HEK293 (cell line): ENCODE results near the gene CSTPP1.
A peak's percentile ranks its signal among the peaks of the same experiment; 100 is the strongest.

Experiments
- ATF2 ChIP-seq: fragments of 450-650 bp; formaldehyde crosslinking; IDR thresholded peaks from 2 replicates; pipeline ENCODE4 v1.5.1; 2016; ENCODE audit warnings: missing biosample characterization, missing genetic modification characterization, low read depth
- GLI2 ChIP-seq: fragments of 450-650 bp; formaldehyde crosslinking; IDR thresholded peaks from 2 replicates; pipeline ENCODE4; 2017; ENCODE audit warnings: missing biosample characterization, missing genetic modification characterization, low read depth, borderline replicate concordance
- HOXA7 ChIP-seq: sonication (generic); formaldehyde crosslinking; IDR thresholded peaks from 2 replicates; pipeline ENCODE4 v1.8.1; 2022; ENCODE audit warnings: missing genetic modification reagents, borderline replicate concordance
- HOXC10 ChIP-seq: sonication (generic); formaldehyde crosslinking; IDR thresholded peaks from 2 replicates; pipeline ENCODE4 v1.8.1; 2023; ENCODE audit warnings: mild to moderate bottlenecking, missing genetic modification reagents
- KLF10 ChIP-seq: fragments of 450-650 bp; IDR thresholded peaks from 2 replicates; pipeline ENCODE4 v1.5.1; 2018; ENCODE audit warnings: missing biosample characterization, mild to moderate bottlenecking, missing genetic modification characterization
- PRDM4 ChIP-seq: fragments of 450-650 bp; formaldehyde crosslinking; IDR thresholded peaks from 2 replicates; pipeline ENCODE4 v1.5.1; 2017; ENCODE audit warnings: missing biosample characterization, missing genetic modification characterization
- PRDM6 ChIP-seq: fragments of 450-650 bp; formaldehyde crosslinking; IDR thresholded peaks from 2 replicates; pipeline ENCODE4 v1.5.1; 2017; ENCODE audit warnings: missing biosample characterization, missing genetic modification characterization
- SCRT1 ChIP-seq: fragments of 450-650 bp; formaldehyde crosslinking; IDR thresholded peaks from 2 replicates; pipeline ENCODE4 v1.5.1; 2016; ENCODE audit warnings: missing biosample characterization, missing genetic modification characterization, borderline replicate concordance
- SP2 ChIP-seq: fragments of 450-650 bp; formaldehyde crosslinking; IDR thresholded peaks from 2 replicates; pipeline ENCODE4 v1.5.1; 2016; ENCODE audit warnings: missing biosample characterization, missing genetic modification characterization
- WT1 ChIP-seq: fragments of 450-650 bp; formaldehyde crosslinking; IDR thresholded peaks from 2 replicates; pipeline ENCODE4 v1.5.1; 2016; ENCODE audit warnings: missing biosample characterization, missing genetic modification characterization
- YY1 ChIP-seq: fragments of 450-650 bp; formaldehyde crosslinking; IDR thresholded peaks from 2 replicates; pipeline ENCODE4 v1.5.1; 2018; ENCODE audit warnings: missing biosample characterization, missing genetic modification characterization
- ZBTB20 ChIP-seq: fragments of 450-650 bp; formaldehyde crosslinking; IDR thresholded peaks from 2 replicates; pipeline ENCODE4 v1.5.1; 2016; ENCODE audit warnings: missing biosample characterization, missing genetic modification characterization
- ZBTB6 ChIP-seq: fragments of 450-650 bp; formaldehyde crosslinking; IDR thresholded peaks from 2 replicates; pipeline ENCODE4 v1.5.1; 2017; ENCODE audit warnings: missing biosample characterization, missing genetic modification characterization
- ZFP3 ChIP-seq: fragments of 450-650 bp; formaldehyde crosslinking; IDR thresholded peaks from 2 replicates; pipeline ENCODE4 v1.5.1; 2016; ENCODE audit warnings: low read depth, missing biosample characterization, missing genetic modification characterization
- ZIC2 ChIP-seq: fragments of 450-650 bp; formaldehyde crosslinking; IDR thresholded peaks from 2 replicates; pipeline ENCODE4 v1.5.1; 2016; ENCODE audit warnings: missing biosample characterization, missing genetic modification characterization
- ZNF114 ChIP-seq: fragments of 450-650 bp; formaldehyde crosslinking; IDR thresholded peaks from 2 replicates; pipeline ENCODE4 v1.5.0; 2017; ENCODE audit warnings: missing biosample characterization, missing genetic modification characterization
- ZNF157 ChIP-seq: fragments of 450-650 bp; formaldehyde crosslinking; IDR thresholded peaks from 2 replicates; pipeline ENCODE4 v1.5.1; 2016; ENCODE audit warnings: missing biosample characterization, missing genetic modification characterization
- ZNF202 ChIP-seq: fragments of 450-650 bp; formaldehyde crosslinking; IDR thresholded peaks from 2 replicates; pipeline ENCODE4 v1.5.1; 2016; ENCODE audit warnings: missing biosample characterization, missing genetic modification characterization, borderline replicate concordance
- ZNF211 ChIP-seq: fragments of 450-650 bp; formaldehyde crosslinking; IDR thresholded peaks from 2 replicates; pipeline ENCODE4 v1.5.1; 2016; ENCODE audit warnings: low read depth, missing biosample characterization, missing genetic modification characterization
- ZNF324 ChIP-seq: fragments of 450-650 bp; formaldehyde crosslinking; IDR thresholded peaks from 2 replicates; pipeline ENCODE4 v1.5.1; 2016; ENCODE audit warnings: missing biosample characterization, missing genetic modification characterization
- ZNF335 ChIP-seq: fragments of 450-650 bp; formaldehyde crosslinking; conservative IDR thresholded peaks from 2 replicates; pipeline ENCODE4 v1.5.1; 2016; ENCODE audit warnings: missing biosample characterization, missing genetic modification characterization
- ZNF366 ChIP-seq: fragments of 450-650 bp; formaldehyde crosslinking; conservative IDR thresholded peaks from 2 replicates; pipeline ENCODE4 v1.5.1; 2016; ENCODE audit warnings: missing biosample characterization, missing genetic modification characterization
- ZNF433 ChIP-seq: fragments of 450-650 bp; formaldehyde crosslinking; IDR thresholded peaks from 2 replicates; pipeline ENCODE4 v1.5.1; 2016; ENCODE audit warnings: missing biosample characterization, missing genetic modification characterization, low read depth
- ZNF518A ChIP-seq: fragments of 450-650 bp; formaldehyde crosslinking; conservative IDR thresholded peaks from 2 replicates; pipeline ENCODE4 v1.5.1; 2016; ENCODE audit warnings: low read depth, missing biosample characterization, missing genetic modification characterization
- ZNF585B ChIP-seq: fragments of 450-650 bp; formaldehyde crosslinking; IDR thresholded peaks from 2 replicates; pipeline ENCODE4 v1.5.1; 2016; ENCODE audit warnings: missing biosample characterization, missing genetic modification characterization
- ZNF76 ChIP-seq: fragments of 450-650 bp; formaldehyde crosslinking; IDR thresholded peaks from 2 replicates; pipeline ENCODE4; 2016; ENCODE audit warnings: low read depth, missing biosample characterization, missing genetic modification characterization, borderline replicate concordance
- ZNF768 ChIP-seq: fragments of 450-650 bp; formaldehyde crosslinking; IDR thresholded peaks from 2 replicates; pipeline ENCODE4 v1.5.1; 2018; ENCODE audit warnings: missing biosample characterization, mild to moderate bottlenecking, missing genetic modification characterization
- ZNF843 ChIP-seq: fragments of 450-650 bp; formaldehyde crosslinking; IDR thresholded peaks from 2 replicates; pipeline ENCODE4 v1.5.1; 2016; ENCODE audit warnings: missing biosample characterization, missing genetic modification characterization

Gene CSTPP1

GRCh38 chr11:47176328-47177228 is 240.0 kb downstream of the CSTPP1 start, which contains the start of gene ARFGAP2 (continued):
- no peak for TF ChIP-seq ZNF518A (tag by site-specific recombination)
- TF ChIP-seq ZNF76 (tag by site-specific recombination): peak; percentile 87
- no peak for TF ChIP-seq ZFP3 (tag by site-specific recombination)
- no peak for TF ChIP-seq ZNF202
- TF ChIP-seq WT1 (tag by site-specific recombination): no peak
- peak; percentile 74 for TF ChIP-seq YY1 (tag by site-specific recombination)
- TF ChIP-seq ZNF157 (tag by site-specific recombination): no peak
- TF ChIP-seq ZBTB20 (tag by site-specific recombination): no peak
- TF ChIP-seq HOXA7 (CRISPR knock-in tag): no peak
- no peak for TF ChIP-seq SCRT1 (tag by site-specific recombination)
- TF ChIP-seq ZNF433 (tag by site-specific recombination): no peak
- TF ChIP-seq ZNF585B: no peak
- TF ChIP-seq ZNF335 (tag by site-specific recombination): 0 out of 2 replicates have a peak, but pooled peaks have one; percentile 47
- TF ChIP-seq ZNF114 (tag by site-specific recombination): no peak
- TF ChIP-seq PRDM6 (tag by site-specific recombination): no peak
- TF ChIP-seq GLI2: no peak
- peak; percentile 91 for TF ChIP-seq KLF10 (tag by site-specific recombination)
- TF ChIP-seq SP2 (tag by site-specific recombination): peak; percentile 87
- TF ChIP-seq ATF2 (tag by site-specific recombination): no peak
- no peak for TF ChIP-seq ZNF324 (tag by site-specific recombination)
- TF ChIP-seq ZNF211 (tag by site-specific recombination): no peak
- no peak for TF ChIP-seq ZNF366 (tag by site-specific recombination)
- TF ChIP-seq ZNF768: no peak
- TF ChIP-seq HOXC10 (CRISPR knock-in tag): no peak
- TF ChIP-seq ZIC2 (tag by site-specific recombination): 0 out of 2 replicates have a peak, but pooled peaks have one; percentile 18
- no peak for TF ChIP-seq PRDM4 (tag by site-specific recombination)
- no peak for TF ChIP-seq ZBTB6
- TF ChIP-seq ZNF843 (tag by site-specific recombination): no peak
